ENCODE data around the gene TIPARP.
"Not testable (repeated sequence)": the region's sequence is repeated elsewhere in the genome, so short reads cannot be mapped to it uniquely, and the experiment has no call there.

Gene TIPARP

DNA sequence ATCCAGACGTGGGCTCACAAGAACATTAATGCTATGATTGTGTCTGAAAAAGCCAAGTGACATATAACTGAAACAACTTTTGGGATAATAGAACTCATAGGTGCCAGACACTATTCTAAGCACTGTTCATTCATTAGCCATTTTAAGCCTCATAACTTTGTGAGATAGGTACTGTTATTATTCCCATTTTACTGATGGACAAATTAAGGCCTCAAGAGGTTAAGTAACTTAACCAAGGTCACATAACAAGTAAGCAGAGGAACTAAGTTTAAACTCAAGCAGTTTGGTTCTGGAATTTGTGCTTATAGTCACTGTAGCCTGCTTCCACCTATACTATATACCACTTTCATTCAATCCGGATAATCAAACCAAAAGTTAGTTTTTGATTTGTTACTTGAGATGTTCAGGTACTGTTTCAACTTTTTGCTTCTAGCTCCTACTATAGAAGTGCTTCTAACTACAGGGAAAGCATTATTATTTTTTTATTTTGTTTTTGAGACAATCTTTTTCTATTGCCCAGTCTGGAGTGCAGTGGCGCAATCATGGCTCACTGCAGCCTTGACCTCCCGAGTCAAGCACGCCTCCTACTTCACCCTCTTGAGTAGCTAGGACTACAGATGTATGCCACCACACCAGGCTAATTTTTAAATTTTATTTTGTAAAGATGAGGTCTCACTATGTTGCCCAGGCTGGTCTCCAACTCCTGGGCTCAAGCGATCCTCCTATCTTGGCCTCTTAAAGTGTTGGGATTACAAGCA lies 41.9 kb downstream of the TIPARP start:
- no peak for DNase-seq

DNA sequence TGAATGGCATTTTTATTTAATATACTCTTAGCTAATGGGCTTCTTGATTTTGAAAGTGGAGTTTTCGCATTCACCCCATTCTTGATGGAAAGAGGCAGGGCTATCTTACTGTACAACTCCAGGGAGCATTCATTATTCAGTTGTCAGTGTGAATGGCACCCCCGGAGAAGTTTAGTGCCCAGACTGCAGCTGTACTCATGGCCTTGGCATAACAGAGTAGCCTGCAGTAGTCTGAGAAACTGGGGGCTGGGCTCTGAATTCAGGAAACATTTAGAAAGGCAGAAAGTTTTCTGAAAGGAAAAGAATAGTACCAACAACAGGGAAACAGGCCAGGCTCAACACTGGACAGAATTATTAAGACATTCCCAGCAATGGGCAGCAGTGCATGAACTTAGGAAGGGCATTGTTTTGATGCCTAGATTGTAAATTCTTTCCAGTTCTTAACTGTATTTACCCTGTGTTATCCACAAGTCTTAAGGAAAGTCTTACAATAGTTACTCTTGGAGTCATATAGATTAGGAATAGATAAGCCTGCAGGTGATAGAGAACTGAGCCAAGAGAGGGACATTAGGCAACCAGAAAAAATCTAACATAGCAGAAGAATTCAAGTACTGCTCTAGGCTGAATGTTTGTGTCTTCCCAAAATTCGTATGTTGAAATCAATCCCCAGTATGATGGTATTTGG lies 44.4 kb downstream of the TIPARP start:
- DNase-seq = no peak

DNA sequence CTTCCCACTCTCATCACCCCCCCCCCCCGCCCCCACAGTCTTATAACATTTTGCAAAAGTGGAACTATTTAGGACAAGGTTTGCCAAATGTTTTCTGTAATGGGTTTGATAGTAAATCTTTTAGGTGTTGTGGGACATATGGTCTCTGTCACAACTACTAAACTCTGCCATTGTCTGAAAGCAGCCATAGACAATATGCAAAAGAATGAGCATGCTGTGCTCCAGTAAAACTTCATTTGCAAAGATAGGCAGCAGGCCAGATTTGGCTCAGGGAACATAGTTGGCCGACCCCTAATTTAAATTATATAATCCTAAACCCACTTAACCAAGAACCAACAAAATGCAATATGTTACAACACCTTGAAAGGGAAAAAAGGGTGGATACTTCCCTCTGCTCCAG lies 46.4 kb downstream of the TIPARP start:
- no peak for DNase-seq

DNA sequence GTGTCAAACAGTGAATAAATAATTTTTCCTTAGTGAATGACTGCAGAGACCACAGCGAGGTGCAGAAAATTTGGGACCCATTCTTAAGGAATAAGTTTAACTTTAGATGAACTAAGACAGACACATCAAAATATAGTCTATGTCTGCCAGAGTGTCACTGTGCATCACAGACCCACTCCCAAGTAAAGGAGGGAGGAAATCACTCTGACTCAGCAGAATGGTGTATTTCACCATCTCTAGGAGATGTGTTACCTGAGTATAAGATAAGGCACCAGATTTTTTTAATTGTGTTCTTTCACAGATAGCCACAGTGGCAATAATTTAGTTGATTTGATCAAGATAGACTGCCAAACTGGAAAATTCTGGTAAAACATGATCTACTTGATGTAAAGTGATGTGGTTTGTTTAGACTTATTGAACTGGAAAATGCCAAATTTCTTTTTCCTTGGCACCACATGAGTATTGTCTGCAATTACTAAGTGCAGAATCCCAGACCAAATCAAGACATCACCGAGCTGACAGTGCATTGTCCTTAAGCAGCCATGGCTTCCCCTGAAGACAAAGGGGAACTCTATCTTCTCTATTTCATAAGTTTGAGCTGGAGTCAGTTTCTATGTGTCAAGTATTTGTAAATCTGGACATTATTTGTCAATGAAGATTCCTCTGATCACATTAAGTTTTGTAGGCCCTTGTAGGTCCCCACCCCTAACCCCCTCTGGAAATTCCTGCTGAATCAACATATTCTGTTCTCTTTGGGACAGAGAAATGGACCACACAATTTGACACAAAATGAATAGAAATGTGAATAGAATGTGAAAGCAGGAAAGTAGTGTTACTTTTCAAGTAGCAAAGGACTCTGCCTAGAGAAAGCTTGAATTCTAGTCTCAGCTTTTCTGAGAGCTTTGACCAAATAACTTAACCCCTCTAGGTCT lies 47.6 kb downstream of the TIPARP start:
- DNase-seq = no peak

DNA sequence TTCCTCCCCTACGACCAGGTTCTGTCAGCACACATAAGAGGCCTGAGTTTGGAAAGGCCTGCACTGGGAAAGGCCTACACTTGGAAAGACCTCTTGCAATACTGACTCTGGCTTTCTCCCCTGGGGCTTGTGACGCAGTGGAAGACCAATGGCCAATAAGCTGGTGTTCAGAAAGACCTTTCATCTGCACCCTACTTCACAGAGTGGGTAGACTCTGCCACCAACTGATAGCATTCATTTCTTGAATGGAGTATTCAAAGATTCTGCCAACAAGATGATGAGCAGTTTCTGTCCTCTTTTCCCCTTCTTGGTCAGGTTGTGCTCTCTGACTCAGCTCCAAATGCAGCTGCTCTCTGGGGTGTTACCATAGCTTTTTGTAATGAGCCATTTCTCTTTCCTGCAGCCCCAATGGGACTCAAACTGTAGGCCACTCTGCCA lies 48.8 kb downstream of the TIPARP start:
- DNase-seq = no peak

DNA sequence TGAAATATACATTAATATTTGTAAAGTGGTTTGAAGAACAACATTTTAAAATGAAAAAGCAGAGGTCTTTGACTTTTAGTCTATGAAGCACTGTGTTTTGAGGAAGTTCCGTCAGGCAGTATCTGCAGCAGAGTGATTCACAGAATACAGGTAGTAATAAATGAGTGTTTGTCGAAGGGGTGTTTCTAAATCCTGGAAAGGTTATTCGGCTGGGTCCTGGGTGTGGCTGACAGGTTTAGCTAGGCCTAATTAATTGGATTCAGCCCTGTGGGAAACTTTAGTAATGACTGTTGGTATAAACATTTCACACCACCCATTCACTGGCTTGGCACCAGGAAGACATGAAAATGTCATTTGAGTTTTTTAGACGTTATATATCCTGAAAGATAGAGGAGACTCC lies 51.3 kb downstream of the TIPARP start:
- DNase-seq = no peak

DNA sequence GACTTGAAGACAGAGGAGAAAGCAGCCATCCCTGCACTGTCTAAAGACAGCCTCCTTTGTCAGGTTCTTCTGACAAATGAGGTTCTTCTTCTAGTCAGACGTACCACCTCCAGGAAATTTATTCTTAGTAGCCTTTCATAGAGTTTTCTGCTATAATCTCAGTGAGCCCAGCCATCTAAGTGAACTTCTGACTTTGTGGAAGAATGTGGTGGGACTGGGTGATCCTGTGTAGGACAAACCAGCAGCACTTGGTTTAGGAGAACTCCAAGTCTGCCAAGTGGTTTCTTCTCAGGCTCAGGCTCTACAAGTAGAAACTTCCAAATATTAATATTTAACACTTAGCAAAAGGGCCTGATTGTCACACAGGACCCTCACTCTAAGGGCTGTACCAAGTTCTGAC lies 52.1 kb downstream of the TIPARP start:
- no peak for DNase-seq

DNA sequence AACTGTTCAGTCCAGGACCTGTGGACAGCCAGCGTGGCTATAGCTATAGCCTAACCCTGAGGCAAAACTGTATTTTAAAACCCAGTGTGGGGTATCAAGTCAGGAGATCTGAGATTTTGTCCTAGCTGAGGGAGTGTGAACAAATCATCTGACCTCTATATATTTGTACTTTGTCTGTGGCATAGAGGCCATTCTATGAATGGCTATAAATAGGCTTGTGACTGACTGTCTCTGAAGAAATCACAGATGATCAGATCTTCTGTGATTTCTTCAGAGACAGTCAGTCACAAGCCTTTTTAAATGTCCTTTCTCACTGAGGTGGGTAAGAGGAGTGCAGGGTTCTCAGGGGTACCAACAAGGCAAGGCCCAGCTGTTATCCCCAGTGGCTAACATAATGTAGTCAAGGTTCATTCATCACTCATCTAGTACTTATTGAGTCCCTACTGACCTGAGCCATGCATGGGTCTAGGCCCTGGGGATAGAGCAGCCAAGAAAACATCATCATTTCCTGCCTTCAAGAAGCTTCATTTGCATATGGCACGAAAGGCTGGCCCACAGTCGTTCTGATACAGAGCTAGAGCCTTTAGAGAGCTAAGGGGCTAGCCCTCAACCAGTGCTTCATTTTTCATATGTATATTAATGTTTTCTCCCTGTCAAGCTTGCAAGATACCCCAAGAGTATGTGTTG lies 53.3 kb downstream of the TIPARP start:
- DNase-seq = no peak

DNA sequence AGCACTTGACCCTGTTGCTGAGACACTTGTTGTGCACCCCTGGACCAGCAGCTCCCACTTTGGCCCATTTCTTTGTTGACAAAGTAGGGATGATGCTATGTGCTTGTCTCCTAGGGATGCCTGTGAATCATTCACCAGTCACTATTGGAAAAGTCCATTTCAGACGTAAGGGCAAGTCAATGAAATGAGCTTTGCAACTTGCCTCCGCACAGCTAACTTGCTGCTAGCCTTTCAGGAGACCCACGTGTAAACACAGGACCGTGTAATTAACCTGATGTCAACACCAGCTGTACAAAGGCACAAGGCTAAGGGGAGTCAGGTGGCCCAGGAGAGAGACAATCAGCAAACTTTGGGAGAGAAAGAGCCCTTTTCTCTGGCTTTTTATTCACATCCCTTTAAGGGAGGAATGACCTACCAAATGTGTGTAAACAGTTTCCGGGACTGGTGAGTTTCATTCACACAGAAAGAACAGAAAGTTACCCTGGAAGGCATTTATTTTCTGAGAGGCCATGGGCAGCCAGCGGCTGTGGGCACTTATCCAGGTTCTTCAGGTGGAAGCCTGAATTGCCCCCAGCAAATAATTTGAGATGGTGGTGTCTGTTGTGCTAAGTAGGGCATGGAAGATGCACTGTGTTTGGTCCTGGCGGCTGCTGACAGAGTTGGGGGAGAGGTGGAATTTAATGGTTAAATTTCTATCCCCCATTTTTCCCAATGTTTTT lies 54.0 kb downstream of the TIPARP start:
- no peak for DNase-seq

DNA sequence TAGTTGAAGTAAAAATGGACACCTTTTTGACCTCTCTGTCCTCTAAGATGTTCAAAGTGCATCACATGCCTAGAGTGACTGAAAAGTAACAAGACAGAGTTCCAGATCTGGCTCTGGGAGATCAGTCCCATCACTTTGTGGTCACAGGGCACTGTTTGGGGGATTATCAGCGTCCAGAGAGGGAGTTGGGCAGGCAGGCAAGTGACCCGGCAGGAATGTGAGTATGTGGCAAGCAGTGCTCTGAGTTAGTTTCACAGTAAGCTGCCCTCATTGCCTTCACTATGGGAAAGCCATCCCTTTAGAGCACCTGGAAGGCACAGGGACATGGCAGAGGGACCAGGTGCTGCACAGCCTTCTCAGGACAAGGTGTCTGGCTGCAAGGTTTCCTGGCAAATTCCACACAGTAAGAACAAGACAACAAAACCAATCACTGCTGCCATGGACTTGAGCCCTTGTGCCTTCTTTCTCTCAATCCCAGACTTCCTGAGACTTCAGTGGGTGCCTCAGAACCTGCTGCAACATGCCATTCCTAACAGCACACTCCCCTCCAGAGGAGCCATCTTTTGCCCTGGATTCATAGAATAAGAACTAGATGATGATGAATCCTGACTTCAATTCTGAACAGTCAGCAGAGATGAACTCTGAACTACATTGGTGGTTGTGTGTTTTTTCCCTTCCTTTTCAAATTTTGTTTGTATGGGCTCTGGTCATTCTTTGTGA lies 55.2 kb downstream of the TIPARP start:
- DNase-seq = no peak

DNA sequence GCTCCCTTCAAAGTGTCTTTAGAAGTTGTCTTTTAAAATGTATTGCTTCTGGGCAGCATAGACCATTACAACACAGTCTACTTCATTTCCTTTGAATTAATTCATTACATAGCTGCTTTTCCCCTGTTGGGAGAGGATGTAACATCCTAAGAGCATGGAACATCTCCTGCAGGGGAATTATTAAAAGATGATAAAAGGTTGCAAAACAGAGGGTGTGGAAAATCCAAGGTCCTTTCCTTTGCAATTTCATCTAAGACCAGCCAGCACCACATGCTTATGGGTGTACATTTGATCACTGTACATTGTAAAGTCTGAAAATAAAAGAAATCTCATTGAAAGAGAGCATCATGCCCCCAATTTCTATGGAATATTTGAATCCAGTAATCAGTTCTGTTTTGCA lies 57.4 kb downstream of the TIPARP start:
- no peak for DNase-seq

DNA sequence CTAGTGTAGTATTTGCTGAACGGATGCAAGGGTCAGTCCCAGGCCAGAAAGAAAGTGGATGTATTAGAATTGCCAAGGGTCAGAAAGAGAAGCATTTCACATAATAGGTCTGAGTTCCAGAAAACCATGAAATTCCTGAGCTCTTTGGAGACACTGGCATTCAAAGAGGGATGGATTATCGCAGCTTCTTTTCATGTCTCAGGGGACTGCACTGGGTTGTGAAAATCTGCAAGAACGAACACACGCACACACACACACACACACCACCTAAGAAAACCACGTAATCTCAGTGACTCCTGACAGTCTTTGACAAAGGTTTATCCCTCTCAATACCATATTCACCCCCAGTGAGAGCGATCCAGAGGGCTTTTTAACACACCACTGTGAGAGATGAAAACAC lies 57.9 kb downstream of the TIPARP start:
- DNase-seq = no peak

DNA sequence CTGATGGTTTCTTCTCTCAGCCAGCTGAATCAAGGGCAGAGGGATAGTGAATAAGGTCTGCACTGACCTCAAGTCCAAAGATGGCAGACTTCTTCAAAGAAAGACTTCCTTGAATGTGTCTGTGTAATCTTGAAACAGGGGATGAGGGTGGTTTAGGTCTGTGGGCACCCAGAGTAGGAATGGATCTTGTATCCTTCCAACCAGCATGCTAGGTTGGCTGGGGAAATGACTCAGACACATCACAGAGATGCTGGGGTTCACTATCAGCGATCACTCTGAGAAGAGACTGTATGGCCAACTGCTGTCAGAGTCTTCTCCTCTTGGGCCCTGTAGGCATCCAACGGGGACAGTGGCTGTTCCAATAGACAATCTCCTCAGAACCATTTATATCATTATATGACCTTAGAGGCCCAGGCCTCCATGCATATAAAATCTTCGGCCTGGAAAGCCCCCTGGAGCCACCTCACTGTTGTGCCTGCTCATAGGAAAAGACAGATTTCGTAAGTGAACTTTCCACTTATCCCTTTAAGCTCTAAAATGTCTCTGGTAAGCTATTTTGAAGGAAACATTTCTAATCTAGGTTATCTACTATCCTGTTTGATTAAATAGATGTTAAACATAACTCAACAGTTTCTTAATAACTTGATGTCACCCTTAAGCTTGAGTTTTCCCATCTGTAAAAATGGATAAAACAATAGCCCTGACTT lies 58.5 kb downstream of the TIPARP start:
- no peak for DNase-seq

DNA sequence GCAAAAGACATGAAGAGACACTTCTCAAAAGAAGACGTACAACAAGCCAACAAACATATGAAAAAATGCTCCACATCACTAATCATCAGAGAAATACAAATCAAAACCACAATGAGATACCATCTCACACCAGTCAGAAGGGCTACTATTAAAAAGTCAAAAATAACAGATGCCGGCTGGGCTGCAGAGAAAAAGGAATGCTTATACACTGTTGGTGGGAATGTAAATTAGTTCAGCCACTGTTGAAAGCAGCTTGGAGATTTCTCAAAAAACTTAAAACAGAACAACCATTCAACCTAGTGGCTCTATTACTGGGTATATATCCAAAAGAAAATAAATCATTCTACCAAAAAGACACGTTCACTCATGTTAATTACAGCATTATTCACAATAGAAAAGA lies 60.3 kb downstream of the TIPARP start:
- DNase-seq = not testable (repeated sequence)

DNA sequence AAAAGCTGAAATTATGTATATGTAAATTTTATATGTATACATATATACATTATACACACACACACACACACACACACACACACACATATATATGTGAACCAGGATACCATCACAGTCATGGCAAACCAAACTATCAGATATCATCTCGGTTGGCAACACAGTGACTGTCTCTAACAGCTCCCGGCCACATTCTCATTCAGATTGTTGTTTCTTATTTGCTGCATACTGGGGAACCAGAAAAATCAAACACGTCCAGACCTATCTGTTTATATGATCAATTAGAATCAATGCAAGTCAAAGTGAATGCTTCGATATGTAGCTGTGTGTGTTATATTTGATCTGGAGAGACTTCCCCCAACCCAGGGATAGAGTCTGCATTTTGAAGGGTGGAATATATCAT lies 61.1 kb downstream of the TIPARP start:
- DNase-seq = no peak

DNA sequence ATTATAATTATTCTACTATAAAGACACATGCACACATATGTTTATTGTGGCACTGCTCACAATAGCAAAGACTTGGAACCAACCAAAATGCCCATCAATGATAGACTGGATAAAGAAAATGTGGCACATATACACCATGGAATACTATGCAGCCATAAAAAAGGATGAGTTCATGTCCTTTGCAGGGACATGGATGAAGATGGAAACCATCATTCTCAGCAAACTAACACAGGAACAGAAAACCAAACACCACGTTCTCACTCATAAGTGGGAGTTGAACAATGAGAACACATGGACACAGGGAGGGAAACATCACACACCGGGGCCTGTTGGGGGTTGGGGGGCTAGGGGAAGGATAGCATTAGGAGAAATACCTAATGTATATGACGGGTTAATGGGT lies 62.7 kb downstream of the TIPARP start:
- not testable (repeated sequence) for DNase-seq

DNA sequence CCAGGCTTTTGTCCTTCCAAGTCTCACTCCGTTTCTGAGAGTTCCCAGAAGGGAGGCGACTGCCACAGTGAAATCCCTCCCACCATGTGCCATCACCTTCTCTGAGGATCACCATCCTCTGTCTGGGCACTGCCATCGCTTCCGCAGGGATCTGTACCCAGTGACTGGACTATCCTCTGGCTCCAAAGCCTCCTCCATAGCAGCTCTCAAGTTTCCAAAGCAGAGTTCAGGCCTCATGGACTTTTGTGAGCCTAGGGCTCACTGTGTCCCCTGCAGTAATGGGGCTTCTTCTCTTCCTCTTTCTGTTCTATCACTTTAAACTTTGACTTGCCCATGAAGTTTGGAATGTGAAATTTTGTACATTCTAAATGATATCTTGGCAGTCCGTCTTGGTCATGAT lies 63.9 kb downstream of the TIPARP start:
- DNase-seq = no peak

DNA sequence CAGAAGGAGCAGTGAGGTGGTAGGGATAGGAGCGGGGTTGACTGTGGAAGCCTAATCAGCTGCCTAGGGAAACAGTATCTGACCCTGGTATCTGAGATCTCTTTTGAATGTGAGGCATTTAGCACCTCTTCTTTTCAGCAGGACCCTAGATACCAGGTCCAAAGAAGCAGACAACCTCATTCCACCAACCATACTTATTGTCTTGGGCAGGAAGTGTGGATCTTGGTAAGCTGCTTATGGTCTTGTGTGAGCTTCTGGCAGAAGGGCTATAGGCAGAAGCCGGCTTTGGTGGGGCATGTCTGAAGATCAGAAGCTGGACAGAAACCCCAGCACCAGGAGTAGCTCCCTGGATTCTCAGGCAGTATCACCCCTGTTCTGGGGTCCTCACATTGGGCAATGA lies 65.6 kb downstream of the TIPARP start:
- DNase-seq = no peak

DNA sequence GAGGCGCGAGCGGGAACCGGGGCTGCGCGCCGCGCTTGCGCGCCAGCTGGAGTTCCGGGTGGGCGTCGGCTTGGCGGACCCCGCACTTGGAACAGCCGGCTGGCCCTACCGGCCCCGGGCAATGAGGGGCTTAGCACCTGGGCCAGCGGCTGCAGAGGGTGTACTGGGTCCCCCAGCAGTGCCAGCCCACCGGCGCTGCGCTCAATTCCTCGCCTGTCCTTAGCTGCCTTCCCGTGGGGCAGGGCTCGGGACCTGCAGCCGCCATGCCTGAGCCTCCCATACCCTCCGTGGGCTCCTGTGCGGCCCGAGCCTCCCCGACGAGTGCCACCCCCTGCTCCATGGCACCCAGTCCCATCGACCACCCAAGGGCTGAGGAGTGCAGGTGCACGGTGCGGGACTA lies 66.2 kb downstream of the TIPARP start:
- not testable (repeated sequence) for DNase-seq

DNA sequence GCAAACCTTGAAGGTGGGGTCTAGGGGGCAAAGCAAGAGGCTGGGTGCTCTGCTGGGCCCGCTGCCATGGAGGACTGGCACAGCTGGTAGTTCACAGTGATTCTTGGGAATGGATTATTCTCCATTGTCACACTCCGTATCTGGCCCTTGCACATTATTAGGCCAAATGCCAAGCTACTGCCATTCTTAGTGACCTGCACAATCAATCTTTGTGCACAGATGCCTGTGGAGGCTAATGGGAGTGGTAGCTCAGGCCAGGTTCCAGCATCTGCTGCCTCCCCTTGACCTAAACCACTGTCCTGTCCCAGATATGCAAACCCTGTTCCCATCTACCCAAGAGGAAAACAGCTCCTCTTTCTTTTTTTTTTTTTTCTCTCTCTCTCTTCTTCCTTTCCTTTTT lies 67.5 kb downstream of the TIPARP start:
- no peak for DNase-seq

DNA sequence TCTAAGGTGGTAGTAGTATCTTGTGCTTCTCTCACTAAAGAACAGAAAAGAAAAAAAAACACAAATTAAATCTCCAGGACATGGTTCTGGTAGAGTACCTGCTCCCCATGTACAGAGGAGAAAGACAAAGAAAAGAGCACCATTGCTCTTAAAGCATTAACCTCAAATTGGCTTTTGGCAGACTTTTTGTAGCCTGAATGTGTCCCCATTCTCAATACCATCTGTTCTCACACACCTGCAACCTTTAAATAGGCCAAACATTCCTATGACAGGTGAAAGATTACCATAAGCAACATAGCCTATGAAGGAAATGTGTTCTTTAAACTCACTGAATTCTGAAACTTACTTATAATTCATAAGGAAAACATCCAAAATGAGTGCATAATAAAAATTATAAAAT lies 68.0 kb downstream of the TIPARP start:
- DNase-seq = no peak
